ENCODE data around the gene KMT2C. TPM values are rescaled to one million over a fixed set of nuclear protein-coding genes. Genes with fewer than 3 reads are reported as not detected.

Gene KMT2C
- total RNA-seq, 4 donors from 2014 or later = 84.2 to 185 (median 111) TPM

DNA sequence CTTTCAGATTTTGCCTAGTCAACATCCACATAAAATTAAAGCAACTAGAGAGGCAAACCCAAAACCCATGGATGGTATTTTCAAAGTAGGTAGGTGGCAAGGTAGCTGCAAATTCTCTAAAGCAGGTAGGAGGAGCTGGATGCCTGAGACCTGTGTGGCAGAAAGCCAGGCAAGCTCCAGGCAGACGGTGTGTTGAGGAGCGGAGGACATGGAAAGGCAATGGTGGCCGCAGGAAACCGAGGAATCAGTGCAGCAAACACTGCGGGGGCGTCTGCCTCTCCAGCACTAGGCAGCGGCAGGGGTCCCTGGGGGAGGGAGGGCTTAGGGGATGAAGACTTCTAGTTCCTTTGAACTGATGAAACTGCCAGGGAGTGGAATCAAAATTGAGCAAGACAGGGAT is 309.1 kb downstream of the KMT2C start:
- Histone ChIP-seq H3K4me3 (no peak overlapping the region), H3K36me3 (peaks cover 0 to 76% (median 0%) of the 10 kb centered on the region in 3 donors), H3K27ac (no peak overlapping the region), H3K9me3 (peaks cover 0 to 6% (median 0%) of the 10 kb centered on the region in 4 donors), H3K4me1 (no peaks in the 10 kb centered on the region), H3K27me3 (no peaks in the 10 kb centered on the region)
- TF ChIP-seq, protein P1, sequence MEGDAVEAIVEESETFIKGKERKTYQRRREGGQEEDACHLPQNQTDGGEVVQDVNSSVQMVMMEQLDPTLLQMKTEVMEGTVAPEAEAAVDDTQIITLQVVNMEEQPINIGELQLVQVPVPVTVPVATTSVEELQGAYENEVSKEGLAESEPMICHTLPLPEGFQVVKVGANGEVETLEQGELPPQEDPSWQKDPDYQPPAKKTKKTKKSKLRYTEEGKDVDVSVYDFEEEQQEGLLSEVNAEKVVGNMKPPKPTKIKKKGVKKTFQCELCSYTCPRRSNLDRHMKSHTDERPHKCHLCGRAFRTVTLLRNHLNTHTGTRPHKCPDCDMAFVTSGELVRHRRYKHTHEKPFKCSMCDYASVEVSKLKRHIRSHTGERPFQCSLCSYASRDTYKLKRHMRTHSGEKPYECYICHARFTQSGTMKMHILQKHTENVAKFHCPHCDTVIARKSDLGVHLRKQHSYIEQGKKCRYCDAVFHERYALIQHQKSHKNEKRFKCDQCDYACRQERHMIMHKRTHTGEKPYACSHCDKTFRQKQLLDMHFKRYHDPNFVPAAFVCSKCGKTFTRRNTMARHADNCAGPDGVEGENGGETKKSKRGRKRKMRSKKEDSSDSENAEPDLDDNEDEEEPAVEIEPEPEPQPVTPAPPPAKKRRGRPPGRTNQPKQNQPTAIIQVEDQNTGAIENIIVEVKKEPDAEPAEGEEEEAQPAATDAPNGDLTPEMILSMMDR (IDR thresholded peaks at IDR 0.05) = no peak
- no peak for TF ChIP-seq POLR2A (IDR thresholded peaks at IDR 0.05)
- DNase-seq = no peak

DNA sequence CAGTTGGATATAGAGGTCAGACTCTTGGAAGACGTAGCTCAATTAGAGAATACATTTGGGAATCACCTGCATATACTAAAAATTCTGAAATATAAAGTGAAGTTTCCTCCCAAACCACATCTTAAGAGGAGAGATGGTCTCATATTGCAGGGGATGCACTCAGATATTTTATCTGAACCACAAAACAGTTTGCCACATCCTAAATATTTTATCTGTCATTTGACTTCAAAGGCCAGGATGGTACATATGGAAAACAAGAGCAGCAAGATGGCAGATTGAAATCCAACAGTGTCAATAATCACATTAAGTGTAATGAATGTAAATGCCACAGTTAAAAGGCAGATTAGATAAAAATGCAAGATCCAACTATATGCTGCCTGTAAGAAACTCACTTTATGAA is 313.3 kb downstream of the KMT2C start:
- no peaks in the 10 kb centered on the region for H3K9me3 ChIP-seq
- no peak overlapping the region for H3K4me3 ChIP-seq
- no peak for DNase-seq
- no peaks in the 10 kb centered on the region for H3K4me1 ChIP-seq
- H3K27ac ChIP-seq = no peak overlapping the region
- TF ChIP-seq POLR2A (IDR thresholded peaks at IDR 0.05) = no peak
- TF ChIP-seq, protein P1 (IDR thresholded peaks at IDR 0.05) = no peak
- peaks cover 0 to 87% (median 0%) of the 10 kb centered on the region in 3 donors for H3K36me3 ChIP-seq
- no peaks in the 10 kb centered on the region for H3K27me3 ChIP-seq

DNA sequence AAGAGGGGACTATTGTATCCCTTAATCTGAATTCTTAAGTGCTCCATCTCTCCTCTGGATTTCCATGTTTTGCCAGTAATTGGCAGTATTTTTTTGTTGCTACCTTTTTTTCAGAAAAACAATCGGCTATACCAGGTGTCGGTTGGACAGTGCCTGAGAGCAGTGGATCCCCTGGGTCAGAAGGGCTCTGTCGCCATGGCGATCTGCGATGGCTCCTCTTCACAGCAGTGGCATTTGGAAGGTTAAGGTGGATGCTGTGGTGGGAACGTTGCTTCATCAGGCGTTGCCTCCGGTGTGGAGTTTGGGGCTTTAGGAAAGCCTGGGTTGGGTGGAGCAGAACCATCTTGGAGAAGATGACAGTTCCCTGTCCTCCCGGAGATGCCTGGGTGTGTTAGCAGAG is 314.4 kb downstream of the KMT2C start:
- Histone ChIP-seq H3K27me3 (no peaks in the 10 kb centered on the region), H3K27ac (no peak overlapping the region), H3K4me3 (no peak overlapping the region), H3K4me1 (no peaks in the 10 kb centered on the region), H3K36me3 (peaks cover 0 to 84% (median 0%) of the 10 kb centered on the region in 3 donors), H3K9me3 (no peaks in the 10 kb centered on the region)
- no peak for DNase-seq
- TF ChIP-seq, protein P1 (IDR thresholded peaks at IDR 0.05) = no peak
- TF ChIP-seq POLR2A (IDR thresholded peaks at IDR 0.05) = no peak

DNA sequence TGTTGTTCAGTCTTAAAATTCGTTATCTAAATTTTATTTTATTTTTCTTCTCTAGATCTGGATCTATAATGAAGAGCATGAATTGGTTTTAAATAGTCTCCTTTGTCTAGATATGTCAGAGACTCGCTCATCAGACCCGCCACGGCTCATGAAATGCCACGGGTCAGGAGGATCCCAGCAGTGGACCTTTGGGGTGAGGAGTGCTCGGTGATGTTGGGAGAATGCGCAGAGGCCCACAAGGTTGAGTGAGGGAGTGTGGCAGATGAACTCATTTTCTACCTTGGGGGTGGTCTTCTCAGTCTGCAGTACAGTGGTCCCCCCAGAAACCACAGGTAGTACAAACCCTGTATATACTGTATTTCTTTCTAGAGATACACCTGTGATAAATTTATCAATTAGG is 315.0 kb downstream of the KMT2C start:
- peaks cover 0 to 84% (median 0%) of the 10 kb centered on the region in 3 donors for H3K36me3 ChIP-seq
- no peaks in the 10 kb centered on the region for H3K27me3 ChIP-seq
- DNase-seq = no peak
- TF ChIP-seq, protein P1 (IDR thresholded peaks at IDR 0.05) = no peak
- no peak for TF ChIP-seq POLR2A (IDR thresholded peaks at IDR 0.05)
- no peak overlapping the region for H3K27ac ChIP-seq
- no peak overlapping the region for H3K4me3 ChIP-seq
- H3K4me1 ChIP-seq = no peaks in the 10 kb centered on the region
- H3K9me3 ChIP-seq = no peaks in the 10 kb centered on the region

DNA sequence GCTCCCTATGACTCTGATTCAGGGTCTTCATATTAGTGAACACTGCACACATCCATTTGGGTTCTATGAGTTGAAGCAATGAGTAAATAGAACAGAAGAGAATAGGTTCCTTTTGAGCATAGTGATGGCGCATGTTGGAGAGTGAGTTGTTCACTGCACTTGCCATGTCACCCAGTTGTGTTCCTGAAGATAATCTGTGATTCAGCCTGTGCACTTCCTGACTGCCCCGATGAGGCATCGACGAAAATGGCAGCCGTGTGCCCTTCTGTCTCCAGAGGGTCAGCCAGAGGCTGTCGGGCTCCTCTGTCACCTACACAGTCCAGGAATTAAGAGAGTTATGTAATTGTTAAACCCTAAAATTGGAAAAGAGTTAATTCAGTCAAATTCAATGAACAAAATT is 315.6 kb downstream of the KMT2C start:
- no peaks in the 10 kb centered on the region for H3K4me1 ChIP-seq
- no peak overlapping the region for H3K27ac ChIP-seq
- no peak overlapping the region for H3K4me3 ChIP-seq
- no peaks in the 10 kb centered on the region for H3K27me3 ChIP-seq
- peaks cover 0 to 83% (median 0%) of the 10 kb centered on the region in 3 donors for H3K36me3 ChIP-seq
- H3K9me3 ChIP-seq = no peaks in the 10 kb centered on the region
- TF ChIP-seq, protein P1 (IDR thresholded peaks at IDR 0.05) = no peak
- no peak for TF ChIP-seq POLR2A (IDR thresholded peaks at IDR 0.05)
- no peak for DNase-seq

DNA sequence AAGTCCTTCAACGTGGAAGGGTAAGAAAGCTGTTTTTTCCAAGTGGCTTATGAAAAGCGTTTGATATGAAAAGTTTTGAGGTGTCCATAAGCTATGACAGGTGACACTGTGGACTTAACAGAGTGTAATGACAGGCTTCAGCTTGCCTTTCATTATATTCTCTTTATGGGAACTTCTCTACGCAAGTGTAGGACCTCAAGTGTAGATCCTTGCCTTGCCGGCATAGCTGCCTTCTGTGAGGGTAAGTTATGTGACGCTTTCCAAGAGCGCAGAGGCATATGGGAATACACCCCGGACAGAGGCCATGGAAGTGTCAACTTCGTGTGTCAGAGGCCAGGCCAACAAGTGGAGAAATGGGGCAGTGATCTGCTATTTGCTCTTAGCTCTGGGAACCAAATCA is 318.4 kb downstream of the KMT2C start:
- H3K4me1 ChIP-seq = no peaks in the 10 kb centered on the region
- H3K36me3 ChIP-seq = peaks cover 0 to 63% (median 0%) of the 10 kb centered on the region in 3 donors
- TF ChIP-seq, protein P1 (IDR thresholded peaks at IDR 0.05) = no peak
- TF ChIP-seq POLR2A (IDR thresholded peaks at IDR 0.05) = no peak
- H3K9me3 ChIP-seq = no peaks in the 10 kb centered on the region
- no peak overlapping the region for H3K4me3 ChIP-seq
- no peaks in the 10 kb centered on the region for H3K27me3 ChIP-seq
- H3K27ac ChIP-seq = no peak overlapping the region
- no peak for DNase-seq

Measured in Peyer's patch (tissue), 4 donors.